ENCODE data around the gene IDI1. TPM values are rescaled to one million over a fixed set of nuclear protein-coding genes. Genes with fewer than 3 reads are reported as not detected.

Gene IDI1
- 10 to 100 TPM; 30.9 to 36.8 TPM for total RNA-seq

DNA sequence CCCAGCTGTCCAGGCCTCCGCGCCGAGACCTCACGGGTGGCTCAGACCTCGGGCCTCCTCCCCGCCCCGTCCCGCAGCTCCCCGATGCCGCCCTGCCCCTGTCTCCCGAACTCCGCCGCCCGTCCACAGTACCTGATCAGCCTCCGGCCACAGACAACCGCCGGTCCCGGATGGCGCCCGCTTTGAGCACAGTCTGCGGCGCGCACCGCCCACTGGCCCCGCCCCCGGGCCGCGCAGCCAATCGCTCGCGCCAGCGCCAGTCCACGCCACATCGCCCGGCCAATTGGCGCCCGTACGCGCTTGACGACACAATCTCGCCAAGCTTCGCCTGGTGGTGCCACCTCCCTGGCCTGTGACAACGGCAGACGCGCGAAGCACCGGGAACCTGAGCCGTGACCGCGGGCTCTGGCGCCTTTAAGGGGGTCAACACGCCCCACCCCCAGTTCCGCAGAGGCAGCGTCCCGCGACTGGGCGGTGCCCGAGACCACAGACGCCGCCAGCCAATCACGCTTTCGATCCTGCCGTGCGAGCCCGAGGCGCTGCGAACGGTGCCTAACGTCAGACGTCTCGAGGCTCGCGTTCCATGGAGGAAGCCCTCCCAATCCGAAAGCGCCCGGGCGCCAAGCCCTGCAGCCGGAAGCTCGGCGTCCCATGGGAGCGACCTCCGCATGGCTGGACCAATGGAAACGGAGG, at the start of gene IDI1:
Gene IDI1, minus strand, starts transcription at position 388 of the 693 bp plus-strand sequence. Its CDS starts 116 bp downstream, at position 272.
- DNase-seq (ENCODE audit: low spot score): peak; percentile 96
- Histone ChIP-seq H3K36me3 (no peaks in the 10 kb centered on the region), H3K4me3 (peak within 1 kb of the TSS; percentile 80 to 83), H3K9me3 (no peaks in the 10 kb centered on the region), H3K27me3 (replicated peaks; ENCODE audit: insufficient read depth) (no peaks in the 10 kb centered on the region), H3K4me1 (replicated peaks) (peaks cover 3% of the 10 kb centered on the region), H3K27ac (peak within 1 kb of the TSS; percentile 99 to 100)
- TF ChIP-seq POLR2A (IDR thresholded peaks at IDR 0.05) (peak; percentile 88), POLR2AphosphoS5 (IDR thresholded peaks at IDR 0.05) (peak; percentile 80)
- TF ChIP-seq, protein P1, sequence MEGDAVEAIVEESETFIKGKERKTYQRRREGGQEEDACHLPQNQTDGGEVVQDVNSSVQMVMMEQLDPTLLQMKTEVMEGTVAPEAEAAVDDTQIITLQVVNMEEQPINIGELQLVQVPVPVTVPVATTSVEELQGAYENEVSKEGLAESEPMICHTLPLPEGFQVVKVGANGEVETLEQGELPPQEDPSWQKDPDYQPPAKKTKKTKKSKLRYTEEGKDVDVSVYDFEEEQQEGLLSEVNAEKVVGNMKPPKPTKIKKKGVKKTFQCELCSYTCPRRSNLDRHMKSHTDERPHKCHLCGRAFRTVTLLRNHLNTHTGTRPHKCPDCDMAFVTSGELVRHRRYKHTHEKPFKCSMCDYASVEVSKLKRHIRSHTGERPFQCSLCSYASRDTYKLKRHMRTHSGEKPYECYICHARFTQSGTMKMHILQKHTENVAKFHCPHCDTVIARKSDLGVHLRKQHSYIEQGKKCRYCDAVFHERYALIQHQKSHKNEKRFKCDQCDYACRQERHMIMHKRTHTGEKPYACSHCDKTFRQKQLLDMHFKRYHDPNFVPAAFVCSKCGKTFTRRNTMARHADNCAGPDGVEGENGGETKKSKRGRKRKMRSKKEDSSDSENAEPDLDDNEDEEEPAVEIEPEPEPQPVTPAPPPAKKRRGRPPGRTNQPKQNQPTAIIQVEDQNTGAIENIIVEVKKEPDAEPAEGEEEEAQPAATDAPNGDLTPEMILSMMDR (IDR thresholded peaks at IDR 0.05): peak in 1 of 4 experiments; percentile 20
- intact Hi-C loops (cut with DNase I): loop anchor here (2.0 to 5.0 kb wide), 2 partner anchors 60 to 117 kb away; partner anchors contain the start of genes GTPBP4 and LARP4B
- under 1% methylated on average over 68 of the region's 83 CpGs for WGBS

DNA sequence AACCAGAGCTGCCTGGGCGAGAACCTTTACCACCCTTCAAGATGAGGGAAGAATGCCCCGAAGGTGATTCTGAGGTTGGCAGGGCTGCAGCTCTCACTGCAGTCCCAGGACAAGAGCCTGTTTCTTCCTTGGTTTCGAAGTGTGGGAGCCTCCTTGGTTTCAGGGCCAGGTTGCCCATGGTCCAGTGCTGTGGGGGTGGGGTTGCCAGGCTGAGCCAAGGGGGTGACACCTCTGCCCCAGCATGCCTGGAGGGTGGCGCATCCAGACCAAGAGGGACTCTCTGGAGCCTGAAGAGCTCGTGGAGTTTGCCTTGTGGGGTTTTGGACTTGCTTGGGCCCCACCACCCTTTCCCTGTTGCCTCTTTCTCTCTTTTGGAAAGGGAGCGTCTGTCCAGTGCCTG, 48.5 kb upstream of the IDI1 start:
- Histone ChIP-seq H3K4me3 (no peak overlapping the region), H3K27me3 (replicated peaks; ENCODE audit: insufficient read depth) (no peaks in the 10 kb centered on the region), H3K4me1 (replicated peaks) (no peaks in the 10 kb centered on the region), H3K27ac (no peak overlapping the region), H3K36me3 (no peaks in the 10 kb centered on the region), H3K9me3 (no peaks in the 10 kb centered on the region)
- intact Hi-C loops (cut with DNase I): no loop called here
- 91% methylated on average over 6 of the region's 6 CpGs for WGBS
- DNase-seq (ENCODE audit: low spot score): no peak
- TF ChIP-seq, protein P1 (IDR thresholded peaks at IDR 0.05): no peak
- TF ChIP-seq POLR2A (IDR thresholded peaks at IDR 0.05) (no peak), POLR2AphosphoS5 (IDR thresholded peaks at IDR 0.05) (no peak)

DNA sequence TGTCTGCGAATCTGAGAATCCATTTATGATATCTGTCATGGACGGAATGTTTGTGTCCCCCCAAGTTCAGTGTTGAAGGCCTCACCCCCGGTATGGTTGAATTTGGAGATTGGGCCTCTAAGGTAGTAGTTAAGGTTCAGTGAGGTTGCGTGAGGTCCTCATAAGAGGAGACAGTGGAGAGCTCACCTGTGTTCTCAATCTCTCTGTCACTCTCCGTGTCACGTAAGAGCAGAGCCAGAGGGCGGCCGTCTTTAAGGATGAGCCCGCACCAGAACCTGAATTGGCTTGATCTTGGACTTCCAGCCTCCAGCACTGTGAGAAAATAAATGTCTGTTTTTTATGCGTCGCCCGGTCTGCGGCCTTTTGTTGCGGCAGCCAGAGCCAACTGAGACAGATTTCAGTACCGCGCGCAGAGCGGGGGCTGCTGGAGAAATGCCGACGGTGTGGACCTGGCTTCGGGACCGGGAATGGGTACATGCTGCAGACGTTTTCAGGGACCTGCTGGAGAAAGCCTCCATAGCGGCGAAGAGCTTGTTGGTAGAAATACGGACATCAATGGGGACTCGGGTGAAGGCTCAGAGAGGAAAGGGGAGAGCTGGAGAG, 47.5 kb upstream of the IDI1 start:
- Histone ChIP-seq H3K4me3 (no peak overlapping the region), H3K36me3 (no peaks in the 10 kb centered on the region), H3K9me3 (no peaks in the 10 kb centered on the region), H3K27ac (no peak overlapping the region), H3K4me1 (replicated peaks) (no peaks in the 10 kb centered on the region), H3K27me3 (replicated peaks; ENCODE audit: insufficient read depth) (no peaks in the 10 kb centered on the region)
- intact Hi-C loops (cut with DNase I): no loop called here
- WGBS: 94% methylated on average over 27 of the region's 27 CpGs
- no peak for DNase-seq (ENCODE audit: low spot score)
- no peak for TF ChIP-seq POLR2AphosphoS5 (IDR thresholded peaks at IDR 0.05)
- no peak for TF ChIP-seq POLR2A (IDR thresholded peaks at IDR 0.05)
- TF ChIP-seq, protein P1 (IDR thresholded peaks at IDR 0.05): no peak

DNA sequence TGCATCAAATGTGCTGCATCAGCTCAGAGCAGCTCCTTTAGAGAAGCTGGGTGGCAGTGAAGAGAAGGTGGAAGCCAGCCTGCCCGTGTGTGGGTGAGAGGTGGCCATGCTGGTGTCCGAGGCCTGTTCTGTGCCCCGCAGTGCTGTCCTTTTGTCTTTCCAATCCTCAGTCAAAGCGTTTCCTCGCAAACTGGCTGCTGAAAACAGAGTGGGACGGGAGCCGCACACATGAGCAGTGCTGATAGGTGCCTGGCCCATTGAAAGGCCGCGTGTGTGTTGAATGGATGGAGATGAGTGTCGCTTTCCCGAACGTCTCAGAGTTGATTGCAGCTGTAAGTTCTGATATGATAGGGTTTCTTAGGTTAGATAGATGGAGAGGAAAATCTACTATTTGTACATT, 46.6 kb upstream of the IDI1 start:
- WGBS: 86% methylated on average over 12 of the region's 12 CpGs
- TF ChIP-seq, protein P1 (IDR thresholded peaks at IDR 0.05): no peak
- TF ChIP-seq POLR2AphosphoS5 (IDR thresholded peaks at IDR 0.05): no peak
- no peak for TF ChIP-seq POLR2A (IDR thresholded peaks at IDR 0.05)
- Histone ChIP-seq H3K27me3 (replicated peaks; ENCODE audit: insufficient read depth) (no peaks in the 10 kb centered on the region), H3K36me3 (peaks cover 0 to 4% of the 10 kb centered on the region in 2 donors), H3K9me3 (no peaks in the 10 kb centered on the region), H3K4me1 (replicated peaks) (no peaks in the 10 kb centered on the region), H3K27ac (no peak overlapping the region), H3K4me3 (no peak overlapping the region)
- no peak for DNase-seq (ENCODE audit: low spot score)
- intact Hi-C loops (cut with DNase I): no loop called here
